PC-3 (cell line): Measurements from ENCODE around the gene PAX2. TPM values are rescaled to one million over a fixed set of nuclear protein-coding genes. Genes with fewer than 3 reads are reported as not detected.
A peak's percentile ranks its signal among the peaks of the same experiment; 100 is the strongest.

Experiments used
- ATAC-seq: fragments of 200-7000 bp; cut with Tn5 transposase; 2 replicates; pipeline ENCODE4 v1.9.1; 2020; ENCODE audit warnings: mild to moderate bottlenecking, moderate library complexity
- Bru-seq: library from RNA; stranded (reverse); fragments of 400-500 nt; gene quantifications from one replicate; lab custom pipeline; 2021; lab: Mats Ljungman, UMichigan
- BruChase-seq, 2 experiments: library from RNA; stranded (reverse); fragments of 400-500 nt; gene quantifications; one replicate each; lab custom pipeline; 2021; lab: Mats Ljungman, UMichigan
- BruUV-seq: library from RNA; stranded (reverse); fragments of 400-500 nt; replicated peaks from 2 replicates; lab custom pipeline; 2021; lab: Mats Ljungman, UMichigan
- CTCF ChIA-PET: fragments of 300-600 bp; sonication (Branson Sonifier 250); formaldehyde crosslinking; loops from one replicate; lab custom pipeline; 2022; ENCODE audit warnings: antibody characterized with exemption; lab: Charles Lee
- POLR2A ChIA-PET: fragments of 300-600 bp; sonication (Branson Sonifier 250); formaldehyde crosslinking; loops from one replicate; lab custom pipeline; 2022; ENCODE audit warnings: antibody characterized with exemption; ENCODE audit not compliant: unreplicated experiment; lab: Charles Lee
- DNase-seq: peaks from one replicate; pipeline ENCODE4 v3.0.0-alpha.2; 2015
- H2AFZ ChIP-seq: fragments of 300-600 bp; sonication (generic); 2 replicates; pipeline ENCODE4 v1.6.0; 2016; ENCODE audit warnings: antibody characterized with exemption, low read length
- H3F3A ChIP-seq: fragments of 300-600 bp; sonication (generic); one replicate; pipeline ENCODE4 v1.6.0; 2017; ENCODE audit warnings: antibody characterized with exemption, low read length, control low read depth, mild to moderate bottlenecking; ENCODE audit not compliant: unreplicated experiment
- H3K27ac ChIP-seq: fragments of 300-600 bp; sonication (generic); 2 replicates; pipeline ENCODE4 v1.5.1; 2016; ENCODE audit warnings: mild to moderate bottlenecking, low read length
- H3K27me3 ChIP-seq: fragments of 300-600 bp; sonication (generic); 2 replicates; pipeline ENCODE4 v1.6.1; 2016; ENCODE audit warnings: low read length, mixed read lengths
- H3K36me3 ChIP-seq: fragments of 300-600 bp; sonication (generic); 2 replicates; pipeline ENCODE4 v1.6.1; 2016; ENCODE audit warnings: low read depth, mixed run types, low read length, mixed read lengths
- H3K4me1 ChIP-seq: fragments of 300-600 bp; sonication (generic); 2 replicates; pipeline ENCODE4 v1.5.1; 2016; ENCODE audit warnings: low read length; ENCODE audit not compliant: insufficient read depth
- H3K4me2 ChIP-seq: fragments of 300-600 bp; sonication (generic); 2 replicates; pipeline ENCODE4 v1.6.0; 2016; ENCODE audit warnings: low read length
- H3K4me3 ChIP-seq: fragments of 300-600 bp; sonication (generic); 2 replicates; pipeline ENCODE4 v1.5.1; 2016; ENCODE audit warnings: mild to moderate bottlenecking, low read length, mixed read lengths
- H3K79me2 ChIP-seq: fragments of 300-600 bp; sonication (generic); 2 replicates; pipeline ENCODE4 v1.6.1; 2017; ENCODE audit warnings: low read length, mixed read lengths
- H3K9ac ChIP-seq: fragments of 300-600 bp; sonication (generic); 2 replicates; pipeline ENCODE4 v1.6.0; 2016; ENCODE audit warnings: mild to moderate bottlenecking, low read length
- H3K9me2 ChIP-seq: fragments of 300-600 bp; sonication (generic); replicated peaks from 2 replicates; pipeline ENCODE4 v1.6.1; 2016; ENCODE audit warnings: mixed run types, low read length, mixed read lengths
- H3K9me3 ChIP-seq: fragments of 300-600 bp; sonication (generic); 2 replicates; pipeline ENCODE4 v1.6.1; 2016; ENCODE audit warnings: low read length, mixed read lengths
- H4K20me1 ChIP-seq: fragments of 300-600 bp; sonication (generic); 2 replicates; pipeline ENCODE4 v1.6.1; 2016; ENCODE audit warnings: low read length, mixed read lengths
- EZH2 ChIP-seq: fragments of 300-600 bp; sonication (generic); IDR thresholded peaks from one replicate; pipeline ENCODE4 v1.6.1; 2017; ENCODE audit warnings: antibody characterized with exemption, mild to moderate bottlenecking, low read length; ENCODE audit not compliant: unreplicated experiment
- EZH2phosphoT487 ChIP-seq: fragments of 300-600 bp; sonication (generic); IDR thresholded peaks from 2 replicates; pipeline ENCODE4 v1.6.1; 2018; ENCODE audit warnings: mild to moderate bottlenecking, antibody characterized with exemption, low read length, borderline replicate concordance
- intact Hi-C: fragments of 100-400 bp; cut with micrococcal nuclease; formaldehyde crosslinking; loops from 2 replicates; pipeline ENCODE4 v1.9.0; 2023
- long read RNA-seq: library from polyadenylated mRNA; unstranded; transcript quantifications from one replicate; pipeline ENCODE4 v2.0.0, GENCODE V29; 2021; ENCODE audit not compliant: unreplicated experiment
- total RNA-seq: library from RNA; depleted of rRNA; stranded (reverse); fragments of >200 nt; gene quantifications from 2 replicates; pipeline ENCODE4 v1.2.3, GENCODE V29; 2014; rRNA removed
- TF ChIP-seq, protein P1 (sequence below): fragments of 300-600 bp; sonication (generic); conservative IDR thresholded peaks from 2 replicates; pipeline ENCODE4 v1.5.1; 2017; ENCODE audit warnings: antibody characterized with exemption, low read depth, mild to moderate bottlenecking, low read length

The PAX2 gene
- not detected in 2 replicates for total RNA-seq
- percentile 3 among the genes with signal in this experiment for Bru-seq, nascent RNA
- BruChase-seq, experiment 1, labeled RNA remaining after a 6-hour chase: not detected
- percentile 3 among the genes with signal in this experiment for BruChase-seq, experiment 2, labeled RNA remaining after a 2-hour chase
- long read RNA-seq: 0 reads

DNA sequence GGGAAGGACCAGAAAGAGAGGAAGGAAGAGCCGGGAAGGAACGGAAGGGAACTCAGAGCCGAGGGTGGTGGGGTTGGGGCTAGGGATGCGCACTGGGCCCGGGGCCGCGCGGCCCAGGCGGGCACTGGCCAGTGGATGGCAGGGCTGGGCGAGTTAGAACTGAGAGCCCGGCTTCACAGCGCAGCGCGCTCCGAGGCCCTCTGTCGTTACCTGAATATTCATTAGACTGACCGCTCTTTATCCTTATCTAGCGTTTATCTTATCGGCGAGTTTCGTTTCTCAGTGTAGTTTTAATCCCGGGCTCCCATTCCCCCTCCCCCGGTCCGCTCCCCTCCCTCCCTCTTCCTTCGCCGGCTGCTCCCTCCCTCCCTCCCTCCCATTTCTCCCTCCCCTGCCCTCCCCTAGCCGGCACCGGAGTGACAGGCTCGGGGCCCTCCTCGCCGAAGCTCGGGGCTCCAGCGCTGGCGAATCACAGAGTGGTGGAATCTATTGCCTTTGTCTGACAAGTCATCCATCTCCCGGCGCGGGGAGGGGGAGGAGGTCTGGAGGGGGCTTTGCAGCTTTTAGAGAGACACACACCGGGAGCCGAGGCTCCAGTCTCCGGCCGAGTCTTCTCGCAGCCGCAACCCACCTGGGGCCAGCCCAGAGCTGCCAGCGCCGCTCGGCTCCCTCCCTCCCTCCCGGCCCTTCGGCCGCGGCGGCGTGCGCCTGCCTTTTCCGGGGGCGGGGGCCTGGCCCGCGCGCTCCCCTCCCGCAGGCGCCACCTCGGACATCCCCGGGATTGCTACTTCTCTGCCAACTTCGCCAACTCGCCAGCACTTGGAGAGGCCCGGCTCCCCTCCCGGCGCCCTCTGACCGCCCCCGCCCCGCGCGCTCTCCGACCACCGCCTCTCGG, at the start of gene PAX2:
Gene PAX2 (plus strand): TSS at position 596 of the 895 bp plus-strand sequence. CDS start 679 bp downstream, outside the sequence.
- Histone ChIP-seq H3K9me2 (no peaks in the 10 kb centered on the region), H3K4me1 (no peaks in the 10 kb centered on the region), H3F3A (no peaks in the 10 kb centered on the region), H2AFZ (0 out of 2 replicates have a peak within 1 kb of the TSS, but pooled peaks have one; percentile 38), H3K4me2 (peak within 1 kb of the TSS; percentile 65), H3K27ac (no peak within 1 kb of the TSS), H3K79me2 (no peaks in the 10 kb centered on the region), H3K36me3 (no peaks in the 10 kb centered on the region; the same call in 1 of the 2 replicates), H3K27me3 (peaks cover 97% of the 10 kb centered on the region), H3K9ac (no peak within 1 kb of the TSS), H3K9me3 (no peaks in the 10 kb centered on the region), H4K20me1 (no peaks in the 10 kb centered on the region), H3K4me3 (peak within 1 kb of the TSS; percentile 56)
- no TSS peak for BruUV-seq
- DNase-seq (peak; percentile 3), ATAC-seq (peak; percentile 37)
- ChIA-PET POLR2A (interaction anchor here (0.6 kb wide), 1 partner anchor 18 kb away, joined by 3 read pairs; no protein-coding TSS in a partner anchor), CTCF (no interaction called here)
- TF ChIP-seq EZH2 (no peak), EZH2phosphoT487 (no peak)
- TF ChIP-seq, protein P1, sequence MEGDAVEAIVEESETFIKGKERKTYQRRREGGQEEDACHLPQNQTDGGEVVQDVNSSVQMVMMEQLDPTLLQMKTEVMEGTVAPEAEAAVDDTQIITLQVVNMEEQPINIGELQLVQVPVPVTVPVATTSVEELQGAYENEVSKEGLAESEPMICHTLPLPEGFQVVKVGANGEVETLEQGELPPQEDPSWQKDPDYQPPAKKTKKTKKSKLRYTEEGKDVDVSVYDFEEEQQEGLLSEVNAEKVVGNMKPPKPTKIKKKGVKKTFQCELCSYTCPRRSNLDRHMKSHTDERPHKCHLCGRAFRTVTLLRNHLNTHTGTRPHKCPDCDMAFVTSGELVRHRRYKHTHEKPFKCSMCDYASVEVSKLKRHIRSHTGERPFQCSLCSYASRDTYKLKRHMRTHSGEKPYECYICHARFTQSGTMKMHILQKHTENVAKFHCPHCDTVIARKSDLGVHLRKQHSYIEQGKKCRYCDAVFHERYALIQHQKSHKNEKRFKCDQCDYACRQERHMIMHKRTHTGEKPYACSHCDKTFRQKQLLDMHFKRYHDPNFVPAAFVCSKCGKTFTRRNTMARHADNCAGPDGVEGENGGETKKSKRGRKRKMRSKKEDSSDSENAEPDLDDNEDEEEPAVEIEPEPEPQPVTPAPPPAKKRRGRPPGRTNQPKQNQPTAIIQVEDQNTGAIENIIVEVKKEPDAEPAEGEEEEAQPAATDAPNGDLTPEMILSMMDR: no peak
- intact Hi-C loops: loop anchor here (10.0 kb wide), 1 partner anchor 130 kb away; no protein-coding TSS in a partner anchor

DNA sequence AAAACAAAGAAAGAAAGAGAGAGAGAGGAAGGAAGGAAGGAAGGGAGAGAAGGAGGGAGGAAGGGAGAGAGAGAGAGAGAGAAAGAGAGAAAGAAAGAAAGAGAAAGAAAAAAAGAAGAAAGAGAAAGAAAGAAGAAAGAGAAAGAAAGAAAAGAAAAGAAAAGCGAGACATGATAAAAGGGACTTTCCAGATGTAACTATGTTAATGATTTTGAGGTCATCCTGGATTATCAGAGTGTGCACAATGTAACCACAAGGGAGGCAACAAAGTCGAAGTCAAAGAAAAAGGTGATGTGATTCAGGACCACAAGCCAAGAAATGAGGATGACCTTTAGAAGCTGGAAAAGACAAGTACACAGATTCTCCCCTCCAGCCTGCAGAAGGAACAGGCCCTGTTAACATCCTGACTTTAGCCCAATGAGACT, 48.9 kb upstream of the PAX2 start:
- TF ChIP-seq EZH2 (no peak), EZH2phosphoT487 (no peak)
- TF ChIP-seq, protein P1: no peak
- DNase-seq (no peak), ATAC-seq (no peak)
- Histone ChIP-seq H3K4me1 (no peaks in the 10 kb centered on the region), H3K9ac (no peak overlapping the region), H3K27ac (no peak overlapping the region), H3F3A (no peaks in the 10 kb centered on the region), H4K20me1 (no peaks in the 10 kb centered on the region), H3K9me2 (no peaks in the 10 kb centered on the region), H3K27me3 (peaks cover 26% of the 10 kb centered on the region), H3K4me3 (no peak overlapping the region), H3K36me3 (no peaks in the 10 kb centered on the region), H2AFZ (no peak overlapping the region), H3K79me2 (no peaks in the 10 kb centered on the region), H3K4me2 (no peak overlapping the region), H3K9me3 (no peaks in the 10 kb centered on the region)
- ChIA-PET CTCF (no interaction called here), POLR2A (no interaction called here)
- intact Hi-C loops: no loop called here
- BruUV-seq: no TSS peak
